Mesendoderm (in vitro differentiated cells): ENCODE data around the gene ALKAL2.

ENCODE experiments used
- DNase-seq: peaks from one replicate; pipeline ENCODE4 v3.0.0; 2013
- H2AK5ac ChIP-seq: 2 replicates; pipeline ENCODE4 v1.6.1; 2013; ENCODE audit warnings: low read length, inconsistent platforms
- H2BK120ac ChIP-seq: 2 replicates; pipeline ENCODE4 v1.6.1; 2013; ENCODE audit warnings: low read depth, mild to moderate bottlenecking, low read length, moderate library complexity, mixed read lengths
- H2BK15ac ChIP-seq: replicated peaks from 2 replicates; pipeline ENCODE4 v1.6.1; 2013; ENCODE audit warnings: low read depth, mild to moderate bottlenecking, moderate library complexity
- H2BK5ac ChIP-seq: 2 replicates; pipeline ENCODE4 v1.6.1; 2013; ENCODE audit warnings: low read length, inconsistent platforms
- H3K18ac ChIP-seq: 2 replicates; pipeline ENCODE4 v1.6.1; 2013; ENCODE audit warnings: mild to moderate bottlenecking, low read length, mixed read lengths
- H3K23ac ChIP-seq: one replicate; pipeline ENCODE4 v1.6.1; 2013; ENCODE audit warnings: low read length
- H3K27ac ChIP-seq: 2 replicates; pipeline ENCODE4 v1.5.1; 2013; ENCODE audit warnings: low read depth, mild to moderate bottlenecking, inconsistent platforms, low read length, moderate library complexity
- H3K27me3 ChIP-seq: 2 replicates; pipeline ENCODE4 v1.6.1; 2013; ENCODE audit warnings: low read length, control low read depth, mild to moderate bottlenecking, inconsistent platforms; ENCODE audit not compliant: insufficient read depth, poor library complexity
- H3K36me3 ChIP-seq: 2 replicates; pipeline ENCODE4 v1.6.1; 2013; ENCODE audit warnings: low read length, inconsistent platforms; ENCODE audit not compliant: control insufficient read depth, insufficient read depth
- H3K4ac ChIP-seq: one replicate; pipeline ENCODE4 v1.6.1; 2013; ENCODE audit warnings: low read depth, mild to moderate bottlenecking, low read length, moderate library complexity
- H3K4me1 ChIP-seq: 2 replicates; pipeline ENCODE4 v1.6.1; 2013; ENCODE audit warnings: low read depth, low read length, inconsistent platforms; ENCODE audit not compliant: control insufficient read depth
- H3K4me2 ChIP-seq: 2 replicates; pipeline ENCODE4 v1.6.1; 2013; ENCODE audit warnings: low read length
- H3K4me3 ChIP-seq: 2 replicates; pipeline ENCODE4 v1.5.1; 2013; ENCODE audit warnings: mild to moderate bottlenecking, low read length
- H3K56ac ChIP-seq: one replicate; pipeline ENCODE4 v1.6.1; 2013; ENCODE audit warnings: low read length
- H3K79me1 ChIP-seq: 2 replicates; pipeline ENCODE4 v1.6.1; 2013; ENCODE audit warnings: low read length, inconsistent platforms
- H3K79me2 ChIP-seq: 2 replicates; pipeline ENCODE4 v1.6.1; 2013; ENCODE audit warnings: mild to moderate bottlenecking, low read length; ENCODE audit not compliant: control insufficient read depth, insufficient read depth
- H3K9ac ChIP-seq: 2 replicates; pipeline ENCODE4 v1.6.1; 2013; ENCODE audit warnings: low read length, inconsistent platforms
- H4K5ac ChIP-seq: one replicate; pipeline ENCODE4 v1.6.1; 2013; ENCODE audit warnings: low read length
- H4K8ac ChIP-seq: one replicate; pipeline ENCODE4 v1.6.1; 2013; ENCODE audit warnings: low read depth, mild to moderate bottlenecking, control low read depth, low read length, moderate library complexity
- WGBS: extraction: QIAGEN DNeasy Blood & Tissue Kit; methylation state at CpG from one replicate; pipeline ENCODE4 v1.1.7; 2013; ENCODE audit warnings: low lambda C conversion rate, missing lambda C conversion rate; ENCODE audit not compliant: insufficient coverage; ENCODE audit errors: extremely low coverage; 5-methylcytosine and 5-hydroxymethylcytosine counted together

ALKAL2 gene

GRCh38 chr2:280650-281110 lies 7.2 kb downstream of the ALKAL2 start:
- H3K4ac ChIP-seq = no peak overlapping the region
- H3K4me2 ChIP-seq = no peak overlapping the region
- no peak overlapping the region for H3K4me3 ChIP-seq
- H3K79me1 ChIP-seq = peaks cover 8% of the 10 kb centered on the region
- H3K79me2 ChIP-seq = peaks cover 5% of the 10 kb centered on the region
- H3K9ac ChIP-seq = no peak overlapping the region
- H2BK15ac ChIP-seq = no peak overlapping the region
- H2BK120ac ChIP-seq = no peak overlapping the region
- H3K27me3 ChIP-seq = no peaks in the 10 kb centered on the region
- DNase-seq = no peak
- H2AK5ac ChIP-seq = no peak overlapping the region
- peaks cover 14% of the 10 kb centered on the region for H3K36me3 ChIP-seq
- H3K27ac ChIP-seq = no peak overlapping the region
- WGBS = no CpG with 5 or more reads among the region's 7 CpGs
- H3K23ac ChIP-seq = no peak overlapping the region
- H3K4me1 ChIP-seq = peaks cover 10% of the 10 kb centered on the region
- H4K5ac ChIP-seq = no peak overlapping the region
- H3K56ac ChIP-seq = no peak overlapping the region
- no peak overlapping the region for H3K18ac ChIP-seq
- no peak overlapping the region for H4K8ac ChIP-seq
- no peak overlapping the region for H2BK5ac ChIP-seq

GRCh38 chr2:279956-280649 lies 7.8 kb downstream of the ALKAL2 start:
- Histone ChIP-seq H2AK5ac (no peak overlapping the region), H4K5ac (no peak overlapping the region), H3K56ac (no peak overlapping the region), H3K36me3 (peaks cover 14% of the 10 kb centered on the region), H3K4me3 (no peak overlapping the region), H3K79me2 (peaks cover 7% of the 10 kb centered on the region), H3K18ac (no peak overlapping the region), H3K79me1 (peaks cover 10% of the 10 kb centered on the region), H2BK5ac (no peak overlapping the region), H2BK15ac (no peak overlapping the region), H3K4me1 (peaks cover 10% of the 10 kb centered on the region), H3K4ac (no peak overlapping the region), H3K9ac (no peak overlapping the region), H3K27ac (no peak overlapping the region), H3K4me2 (no peak overlapping the region), H2BK120ac (no peak overlapping the region), H4K8ac (no peak overlapping the region), H3K27me3 (no peaks in the 10 kb centered on the region), H3K23ac (no peak overlapping the region)
- DNase-seq = no peak
- WGBS = no CpG with 5 or more reads among the region's 4 CpGs

- H3K79me2 ChIP-seq = peaks cover 8% of the 10 kb centered on the region
- H3K4ac ChIP-seq = no peak overlapping the region
- no peak overlapping the region for H3K18ac ChIP-seq
- DNase-seq = no peak
- no peak overlapping the region for H2BK5ac ChIP-seq
- peaks cover 14% of the 10 kb centered on the region for H3K36me3 ChIP-seq
- no peak overlapping the region for H2BK120ac ChIP-seq
- H3K27me3 ChIP-seq = no peaks in the 10 kb centered on the region
- H3K56ac ChIP-seq = no peak overlapping the region
- no peak overlapping the region for H3K4me2 ChIP-seq
- peaks cover 6% of the 10 kb centered on the region for H3K4me1 ChIP-seq
- peaks cover 10% of the 10 kb centered on the region for H3K79me1 ChIP-seq
- WGBS = 100% methylated on average over 1 of the region's 4 CpGs
- no peak overlapping the region for H2BK15ac ChIP-seq
- H4K5ac ChIP-seq = no peak overlapping the region
- H3K23ac ChIP-seq = no peak overlapping the region
- H2AK5ac ChIP-seq = no peak overlapping the region
- H3K27ac ChIP-seq = no peak overlapping the region
- H4K8ac ChIP-seq = no peak overlapping the region
- H3K4me3 ChIP-seq = no peak overlapping the region
- no peak overlapping the region for H3K9ac ChIP-seq
Measured at GRCh38 chr2:279366-279765, 8.5 kb downstream of the ALKAL2 start.

- Histone ChIP-seq H3K9ac (no peak overlapping the region), H2AK5ac (no peak overlapping the region), H3K4me3 (no peak overlapping the region), H3K79me2 (peaks cover 9% of the 10 kb centered on the region), H4K8ac (no peak overlapping the region), H3K23ac (no peak overlapping the region), H3K56ac (no peak overlapping the region), H3K27me3 (no peaks in the 10 kb centered on the region), H3K4me2 (no peak overlapping the region), H4K5ac (no peak overlapping the region), H2BK5ac (no peak overlapping the region), H3K27ac (no peak overlapping the region), H3K4me1 (peaks cover 1% of the 10 kb centered on the region), H2BK120ac (no peak overlapping the region), H3K18ac (no peak overlapping the region), H3K36me3 (peaks cover 12% of the 10 kb centered on the region), H3K4ac (no peak overlapping the region), H3K79me1 (peaks cover 10% of the 10 kb centered on the region), H2BK15ac (no peak overlapping the region)
- no CpG with 5 or more reads among the region's 4 CpGs for WGBS
- no peak for DNase-seq
Measured at GRCh38 chr2:278927-279320, 9.0 kb downstream of the ALKAL2 start.

- Histone ChIP-seq H2BK15ac (no peak overlapping the region), H3K27me3 (no peaks in the 10 kb centered on the region), H2BK5ac (no peak overlapping the region), H3K27ac (no peak overlapping the region), H3K36me3 (peaks cover 11% of the 10 kb centered on the region), H3K23ac (no peak overlapping the region), H3K9ac (no peak overlapping the region), H2BK120ac (no peak overlapping the region), H2AK5ac (no peak overlapping the region), H4K8ac (no peak overlapping the region), H3K4me3 (no peak overlapping the region), H3K4ac (no peak overlapping the region), H3K4me1 (no peaks in the 10 kb centered on the region), H3K79me2 (peaks cover 12% of the 10 kb centered on the region), H3K79me1 (peaks cover 10% of the 10 kb centered on the region), H4K5ac (no peak overlapping the region), H3K18ac (no peak overlapping the region), H3K56ac (no peak overlapping the region), H3K4me2 (no peak overlapping the region)
- no peak for DNase-seq
- WGBS = no CpG with 5 or more reads among the region's 2 CpGs
Measured at GRCh38 chr2:278312-278926, 9.5 kb downstream of the ALKAL2 start.
